SK-N-MC (cell line): ENCODE measurements around the gene RBM10.

Source experiments
- DNase-seq: peaks from one replicate; pipeline ENCODE4 v3.0.0-alpha.2; 2011; ENCODE audit warnings: low read depth, low spot score
- H3K27ac ChIP-seq: fragments of 200-600 bp; sonication (generic); 2 replicates; pipeline ENCODE4 v1.5.1; 2016; ENCODE audit warnings: mixed run types
- H3K36me3 ChIP-seq: fragments of 200-600 bp; sonication (generic); 2 replicates; pipeline ENCODE4 v1.6.1; 2017; ENCODE audit warnings: antibody characterized with exemption, low read length, mixed read lengths; ENCODE audit not compliant: insufficient read depth
- H3K4me3 ChIP-seq: fragments of 200-600 bp; sonication (generic); 2 replicates; pipeline ENCODE4 v1.5.1; 2016
- H3K9ac ChIP-seq: fragments of 200-600 bp; sonication (generic); 2 replicates; pipeline ENCODE4 v1.8.0; 2017; ENCODE audit warnings: mixed run types, mixed read lengths; ENCODE audit not compliant: insufficient read length
- H3K9me3 ChIP-seq: fragments of 200-600 bp; sonication (generic); 2 replicates; pipeline ENCODE4 v1.6.1; 2017; ENCODE audit warnings: low read depth, mild to moderate bottlenecking, antibody characterized with exemption, low read length, moderate library complexity, mixed read lengths
- EZH2 ChIP-seq: fragments of 200-600 bp; sonication (generic); IDR thresholded peaks from one replicate; pipeline ENCODE4 v1.6.1; 2017; ENCODE audit warnings: antibody characterized with exemption
- FOXP2 ChIP-seq: optimal IDR thresholded peaks from 2 replicates; pipeline ENCODE3; 2011; ENCODE audit warnings: mild to moderate bottlenecking, moderate library complexity; ENCODE audit not compliant: insufficient read depth; ENCODE audit errors: extremely low read length, control extremely low read depth
- POLR2AphosphoS5 ChIP-seq: IDR thresholded peaks from 2 replicates; pipeline ENCODE4 v1.6.1; 2012; ENCODE audit warnings: mild to moderate bottlenecking, low read depth, low read length, borderline replicate concordance

Gene RBM10

DNA sequence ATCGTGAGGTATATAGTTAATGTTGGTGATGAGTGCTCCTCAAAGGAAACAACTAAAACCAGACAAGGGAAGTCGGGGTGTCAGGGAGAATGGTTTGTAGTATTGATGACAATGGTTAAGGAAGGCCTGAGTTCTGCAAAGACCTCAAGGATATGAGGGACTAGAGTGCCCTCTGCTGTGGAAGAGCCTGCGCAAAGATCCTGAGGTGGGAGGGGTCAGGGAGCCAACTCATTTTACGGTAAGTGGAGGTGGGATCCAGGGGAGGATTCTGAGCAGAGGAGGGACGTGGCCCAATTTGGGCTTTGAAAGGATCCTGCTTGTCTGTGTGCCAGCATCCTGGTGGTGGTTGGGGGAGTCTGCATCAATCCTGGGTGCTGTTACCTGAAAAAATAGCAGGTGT lies 59.9 kb downstream of the RBM10 start:
- no peaks in the 10 kb centered on the region for H3K9me3 ChIP-seq
- no peak for TF ChIP-seq EZH2
- no peak for TF ChIP-seq FOXP2
- H3K36me3 ChIP-seq = peaks cover 100% of the 10 kb centered on the region
- H3K4me3 ChIP-seq = no peak overlapping the region
- H3K9ac ChIP-seq = no peak overlapping the region
- no peak for DNase-seq
- H3K27ac ChIP-seq = no peak overlapping the region

DNA sequence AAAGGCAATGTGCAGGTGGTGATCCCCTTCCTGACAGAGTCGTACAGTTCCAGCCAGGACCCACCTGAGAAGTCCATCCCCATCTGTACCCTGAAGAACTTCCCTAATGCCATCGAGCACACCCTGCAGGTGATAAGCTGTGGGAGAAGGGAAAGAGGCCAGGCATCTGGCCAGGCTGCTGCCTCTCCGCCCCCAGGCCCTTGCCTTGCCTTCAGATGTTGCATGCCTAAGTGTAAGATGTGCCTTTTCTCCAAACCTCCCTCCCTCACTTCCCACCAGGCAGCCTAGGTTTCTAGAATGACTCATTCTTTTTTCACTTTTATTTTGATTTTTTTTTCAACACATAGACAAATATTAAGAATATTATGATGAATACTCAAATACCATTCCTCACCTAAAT lies 61.3 kb downstream of the RBM10 start:
- H3K9me3 ChIP-seq = no peaks in the 10 kb centered on the region
- no peak overlapping the region for H3K4me3 ChIP-seq
- H3K27ac ChIP-seq = no peak overlapping the region
- H3K36me3 ChIP-seq = peaks cover 100% of the 10 kb centered on the region
- DNase-seq = no peak
- TF ChIP-seq FOXP2 (no peak), POLR2AphosphoS5 (no peak), EZH2 (no peak)
- no peak overlapping the region for H3K9ac ChIP-seq

- no peak for DNase-seq
- Histone ChIP-seq H3K27ac (no peak overlapping the region), H3K9ac (no peak overlapping the region), H3K9me3 (no peaks in the 10 kb centered on the region), H3K4me3 (no peak overlapping the region), H3K36me3 (peaks cover 100% of the 10 kb centered on the region)
- TF ChIP-seq POLR2AphosphoS5 = no peak
- TF ChIP-seq EZH2 = no peak
- TF ChIP-seq FOXP2 = no peak
These were observed 63.1 kb downstream of the RBM10 start for GRCh38 chrX:47208108-47208507.

GRCh38 chrX:47209508-47210238 lies 64.7 kb downstream of the RBM10 start:
- no peak overlapping the region for H3K27ac ChIP-seq
- peaks cover 99% of the 10 kb centered on the region for H3K36me3 ChIP-seq
- H3K9ac ChIP-seq = no peak overlapping the region
- no peak for DNase-seq
- no peak for TF ChIP-seq FOXP2
- TF ChIP-seq POLR2AphosphoS5 = no peak
- no peak for TF ChIP-seq EZH2
- no peaks in the 10 kb centered on the region for H3K9me3 ChIP-seq
- no peak overlapping the region for H3K4me3 ChIP-seq

DNA sequence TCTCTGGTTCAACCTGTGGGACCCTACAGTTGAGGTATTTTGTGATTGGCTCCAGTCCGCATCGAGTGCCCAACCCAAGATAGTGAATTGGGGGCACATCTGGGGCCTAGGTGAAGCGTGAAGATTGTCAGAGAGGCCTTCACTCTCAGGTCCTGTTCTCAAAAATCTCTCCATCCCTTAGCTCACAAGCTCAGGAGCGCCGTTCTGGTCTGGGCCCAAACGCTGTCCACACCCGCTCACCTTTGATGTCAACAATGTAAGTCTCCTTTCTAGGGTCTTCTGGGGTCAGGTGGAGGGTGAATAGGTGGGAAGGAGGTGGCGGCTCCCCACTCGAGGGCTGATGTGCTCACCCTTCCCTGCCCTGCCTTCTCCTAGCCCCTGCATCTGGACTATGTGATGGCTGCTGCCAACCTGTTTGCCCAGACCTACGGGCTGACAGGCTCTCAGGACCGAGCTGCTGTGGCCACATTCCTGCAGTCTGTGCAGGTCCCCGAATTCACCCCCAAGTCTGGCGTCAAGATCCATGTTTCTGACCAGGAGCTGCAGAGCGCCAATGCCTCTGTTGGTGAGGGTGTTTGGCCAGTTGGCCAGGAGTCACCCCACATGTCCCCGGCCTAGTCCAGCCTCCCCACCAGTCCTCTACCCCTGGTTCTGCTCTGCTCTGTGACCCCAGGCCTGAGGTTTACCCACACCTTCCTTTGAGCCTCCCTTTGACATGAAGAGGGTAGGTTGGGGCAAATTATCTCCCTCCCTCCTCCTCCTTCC lies 65.8 kb downstream of the RBM10 start:
- Histone ChIP-seq H3K27ac (no peak overlapping the region), H3K9me3 (no peaks in the 10 kb centered on the region), H3K4me3 (no peak overlapping the region), H3K36me3 (peaks cover 99% of the 10 kb centered on the region), H3K9ac (no peak overlapping the region)
- no peak for DNase-seq
- TF ChIP-seq FOXP2 = no peak
- no peak for TF ChIP-seq POLR2AphosphoS5
- no peak for TF ChIP-seq EZH2

DNA sequence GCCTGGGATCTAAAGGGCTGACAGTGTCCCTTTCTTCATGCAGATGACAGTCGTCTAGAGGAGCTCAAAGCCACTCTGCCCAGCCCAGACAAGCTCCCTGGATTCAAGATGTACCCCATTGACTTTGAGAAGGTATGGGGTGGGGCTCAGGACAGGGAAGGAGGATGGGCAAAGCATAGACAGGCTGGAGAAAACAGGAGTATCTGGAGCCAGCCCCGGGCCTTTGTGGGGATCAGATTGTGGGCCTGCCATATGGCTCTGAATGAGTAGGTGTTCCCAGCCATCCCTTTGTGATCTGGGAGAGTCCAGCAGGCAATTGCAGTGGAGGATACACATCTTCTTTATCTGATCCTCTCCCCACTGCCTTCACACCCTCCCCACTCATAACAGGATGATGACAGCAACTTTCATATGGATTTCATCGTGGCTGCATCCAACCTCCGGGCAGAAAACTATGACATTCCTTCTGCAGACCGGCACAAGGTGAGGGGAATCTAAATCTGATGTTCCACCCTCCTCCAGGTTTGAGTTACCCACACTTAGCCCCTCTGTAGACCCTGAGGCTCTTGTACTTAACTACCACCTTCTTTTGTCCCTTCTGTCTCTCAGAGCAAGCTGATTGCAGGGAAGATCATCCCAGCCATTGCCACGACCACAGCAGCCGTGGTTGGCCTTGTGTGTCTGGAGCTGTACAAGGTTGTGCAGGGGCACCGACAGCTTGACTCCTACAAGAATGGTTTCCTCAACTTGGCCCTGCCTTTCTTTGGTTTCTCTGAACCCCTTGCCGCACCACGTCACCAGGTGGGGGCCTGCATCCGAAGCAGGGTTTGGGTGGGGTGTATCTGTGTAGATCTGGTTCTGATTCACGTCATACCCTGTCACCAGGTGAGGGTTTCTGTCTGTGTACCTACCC lies 67.6 kb downstream of the RBM10 start:
- Histone ChIP-seq H3K9me3 (no peaks in the 10 kb centered on the region), H3K36me3 (peaks cover 90% of the 10 kb centered on the region), H3K4me3 (no peak overlapping the region), H3K9ac (no peak overlapping the region), H3K27ac (peak overlapping the region; percentile 36; the same call in 1 of the 2 replicates)
- DNase-seq = no peak
- TF ChIP-seq POLR2AphosphoS5 (no peak), FOXP2 (no peak), EZH2 (no peak)

DNA sequence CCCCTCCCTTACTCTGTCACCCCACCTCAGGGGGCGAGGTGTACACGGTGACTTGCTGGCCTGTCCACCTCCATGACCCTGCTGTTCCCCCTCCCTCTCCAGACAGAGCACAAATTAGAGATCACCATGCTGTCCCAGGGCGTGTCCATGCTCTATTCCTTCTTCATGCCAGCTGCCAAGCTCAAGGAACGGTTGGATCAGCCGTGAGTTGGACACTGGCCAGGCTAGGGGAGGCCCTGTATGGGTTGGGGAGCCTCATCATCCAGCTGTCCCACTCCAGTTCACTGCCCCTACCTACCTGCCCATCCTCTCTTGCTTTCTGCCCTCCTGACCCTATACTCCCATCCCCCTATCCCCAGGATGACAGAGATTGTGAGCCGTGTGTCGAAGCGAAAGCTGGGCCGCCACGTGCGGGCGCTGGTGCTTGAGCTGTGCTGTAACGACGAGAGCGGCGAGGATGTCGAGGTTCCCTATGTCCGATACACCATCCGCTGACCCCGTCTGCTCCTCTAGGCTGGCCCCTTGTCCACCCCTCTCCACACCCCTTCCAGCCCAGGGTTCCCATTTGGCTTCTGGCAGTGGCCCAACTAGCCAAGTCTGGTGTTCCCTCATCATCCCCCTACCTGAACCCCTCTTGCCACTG lies 69.5 kb downstream of the RBM10 start:
- H3K27ac ChIP-seq = peak overlapping the region; percentile 19; the same call in 1 of the 2 replicates
- no peaks in the 10 kb centered on the region for H3K9me3 ChIP-seq
- TF ChIP-seq POLR2AphosphoS5 (no peak), EZH2 (no peak), FOXP2 (no peak)
- peaks cover 72% of the 10 kb centered on the region for H3K36me3 ChIP-seq
- no peak for DNase-seq
- H3K9ac ChIP-seq = no peak overlapping the region
- no peak overlapping the region for H3K4me3 ChIP-seq
